IMR-90 (cell line): ENCODE data around the gene FYB2. TPM values are rescaled to one million over a fixed set of nuclear protein-coding genes. Genes with fewer than 3 reads are reported as not detected.

Experiments
- ATAC-seq: fragments of 200-7000 bp; cut with Tn5 transposase; 2 replicates; pipeline ENCODE4 v1.9.1; 2020; ENCODE audit warnings: low read depth, mild to moderate bottlenecking, moderate library complexity
- BruUV-seq: library from RNA; stranded (reverse); fragments of 400-500 nt; replicated peaks from 2 replicates; lab custom pipeline; 2021; lab: Mats Ljungman, UMichigan
- CTCF ChIA-PET: fragments of 300-600 bp; formaldehyde crosslinking; extraction: SDS; loops from one replicate; lab custom pipeline; 2021; ENCODE audit warnings: antibody characterized with exemption; lab: Yijun Ruan, JAX
- POLR2A ChIA-PET: fragments of 300-600 bp; sonication (Branson Sonifier 250); formaldehyde crosslinking; loops from one replicate; lab custom pipeline; 2022; ENCODE audit warnings: antibody characterized with exemption; ENCODE audit not compliant: unreplicated experiment; lab: Charles Lee
- DNase-seq: peaks from one replicate; pipeline ENCODE4 v3.0.0; 2013
- H2AFZ ChIP-seq: replicated peaks from 2 replicates; pipeline ENCODE3; 2013; ENCODE audit warnings: low read length, mild to moderate bottlenecking; ENCODE audit not compliant: poor library complexity
- H2AK5ac ChIP-seq: 2 replicates; pipeline ENCODE4 v1.6.1; 2013; ENCODE audit warnings: low read depth, low read length, inconsistent platforms
- H2AK9ac ChIP-seq: replicated peaks from 2 replicates; pipeline ENCODE3; 2013; ENCODE audit warnings: mild to moderate bottlenecking, low read depth, low read length, moderate library complexity; ENCODE audit not compliant: poor library complexity
- H2BK120ac ChIP-seq: 2 replicates; pipeline ENCODE4 v1.6.1; 2013; ENCODE audit warnings: low read depth, low read length, inconsistent platforms
- H2BK15ac ChIP-seq: 3 replicates; pipeline ENCODE4 v1.6.1; 2013; ENCODE audit warnings: low read depth, low read length, inconsistent platforms
- H2BK20ac ChIP-seq: 2 replicates; pipeline ENCODE4 v1.6.1; 2013; ENCODE audit warnings: low read depth, mild to moderate bottlenecking, inconsistent platforms, low read length, moderate library complexity
- H2BK5ac ChIP-seq: 2 replicates; pipeline ENCODE4 v1.6.1; 2013; ENCODE audit warnings: mild to moderate bottlenecking, low read depth, low read length, inconsistent platforms; ENCODE audit not compliant: poor library complexity, severe bottlenecking
- H3K14ac ChIP-seq: replicated peaks from 2 replicates; pipeline ENCODE4 v1.6.1; 2013; ENCODE audit warnings: low read depth, low read length, inconsistent platforms
- H3K18ac ChIP-seq: 2 replicates; pipeline ENCODE4 v1.6.1; 2013; ENCODE audit warnings: low read depth, low read length, control low read depth
- H3K23ac ChIP-seq: 2 replicates; pipeline ENCODE4 v1.6.1; 2013; ENCODE audit warnings: low read depth, low read length, inconsistent platforms
- H3K27ac ChIP-seq: 2 replicates; pipeline ENCODE4 v1.5.1; 2013; ENCODE audit warnings: mild to moderate bottlenecking, control low read depth, low read length; ENCODE audit not compliant: insufficient read depth
- H3K27me3 ChIP-seq: 2 replicates; pipeline ENCODE4 v1.6.1; 2013; ENCODE audit warnings: low read length; ENCODE audit not compliant: control insufficient read depth, insufficient read depth
- H3K36me3 ChIP-seq: 2 replicates; pipeline ENCODE4 v1.6.1; 2013; ENCODE audit warnings: low read length, mixed read lengths; ENCODE audit not compliant: control insufficient read depth, insufficient read depth
- H3K4ac ChIP-seq: 2 replicates; pipeline ENCODE4 v1.6.1; 2013; ENCODE audit warnings: low read depth, low read length, inconsistent platforms
- H3K4me1 ChIP-seq: 2 replicates; pipeline ENCODE4 v1.6.1; 2013; ENCODE audit warnings: low read length, mixed read lengths; ENCODE audit not compliant: control insufficient read depth, insufficient read depth
- H3K4me2 ChIP-seq: 2 replicates; pipeline ENCODE4 v1.6.1; 2013; ENCODE audit warnings: low read depth, mild to moderate bottlenecking, control low read depth, low read length, moderate library complexity
- H3K4me3 ChIP-seq: 2 replicates; pipeline ENCODE4 v1.5.1; 2013; ENCODE audit warnings: low read depth, mild to moderate bottlenecking, control low read depth, low read length, moderate library complexity; ENCODE audit not compliant: insufficient read depth
- H3K56ac ChIP-seq: 2 replicates; pipeline ENCODE4 v1.6.1; 2013; ENCODE audit warnings: low read length, inconsistent platforms; ENCODE audit not compliant: insufficient read depth; ENCODE audit errors: extremely low read depth
- H3K79me1 ChIP-seq, 2 experiments: 2 replicates each; pipeline ENCODE4 v1.6.1; 2013; ENCODE audit warnings: low read length in 2 of 2, inconsistent platforms in 1 of 2, low read depth in 1 of 2
- H3K9ac ChIP-seq: 2 replicates; pipeline ENCODE4 v1.6.1; 2013; ENCODE audit warnings: low read depth, low read length, control low read depth
- H3K9me1 ChIP-seq: 2 replicates; pipeline ENCODE4 v1.6.1; 2013; ENCODE audit warnings: low read length, inconsistent platforms; ENCODE audit not compliant: insufficient read depth
- H3K9me3 ChIP-seq: 2 replicates; pipeline ENCODE4 v1.6.1; 2013; ENCODE audit warnings: low read length; ENCODE audit not compliant: control insufficient read depth, insufficient read depth
- H4K20me1 ChIP-seq: 2 replicates; pipeline ENCODE4 v1.6.1; 2013; ENCODE audit warnings: low read length, inconsistent platforms; ENCODE audit not compliant: insufficient read depth
- H4K5ac ChIP-seq: 2 replicates; pipeline ENCODE4 v1.6.1; 2013; ENCODE audit warnings: mild to moderate bottlenecking, low read depth, low read length, control low read depth
- H4K8ac ChIP-seq, 2 experiments: 2 replicates each; pipeline ENCODE4 v1.6.1; 2013; ENCODE audit warnings: low read depth in 2 of 2, low read length in 2 of 2, control low read depth in 1 of 2, inconsistent platforms in 1 of 2
- H4K91ac ChIP-seq: 2 replicates; pipeline ENCODE4 v1.6.1; 2013; ENCODE audit warnings: low read depth, low read length, inconsistent platforms; ENCODE audit not compliant: insufficient read depth
- BHLHE40 ChIP-seq: fragments of 150-350 bp; IDR thresholded peaks from 2 replicates; pipeline ENCODE4 v1.6.1; 2016; ENCODE audit warnings: mild to moderate bottlenecking, low read depth, low read length
- CEBPB ChIP-seq: IDR thresholded peaks from 2 replicates; pipeline ENCODE4 v1.6.1; 2012; ENCODE audit warnings: low read depth, low read length, improper control_type of control experiment
- FOS ChIP-seq: fragments of 150-350 bp; IDR thresholded peaks from 2 replicates; pipeline ENCODE4 v1.6.1; 2016; ENCODE audit warnings: low read depth, low read length
- MAFK ChIP-seq: IDR thresholded peaks from 2 replicates; pipeline ENCODE4 v1.6.1; 2012; ENCODE audit warnings: low read depth, low read length, improper control_type of control experiment
- MAZ ChIP-seq: IDR thresholded peaks from 2 replicates; pipeline ENCODE4 v1.6.1; 2012; ENCODE audit warnings: low read depth, mild to moderate bottlenecking, low read length, improper control_type of control experiment, moderate library complexity, borderline replicate concordance
- POLR2A ChIP-seq: IDR thresholded peaks from 2 replicates; pipeline ENCODE4 v1.6.1; 2012; ENCODE audit warnings: mild to moderate bottlenecking, low read depth, low read length
- RAD21 ChIP-seq: IDR thresholded peaks from 2 replicates; pipeline ENCODE4 v1.6.1; 2012; ENCODE audit warnings: low read length, improper control_type of control experiment
- RCOR1 ChIP-seq: IDR thresholded peaks from 2 replicates; pipeline ENCODE4 v1.6.1; 2012; ENCODE audit warnings: mild to moderate bottlenecking, low read length, improper control_type of control experiment; ENCODE audit not compliant: insufficient replicate concordance
- SMC3 ChIP-seq: fragments of 150-350 bp; IDR thresholded peaks from 2 replicates; pipeline ENCODE4 v1.6.1; 2016; ENCODE audit warnings: low read depth, mild to moderate bottlenecking, antibody characterized with exemption, low read length, moderate library complexity
- WGBS, 2 experiments: methylation state at CpG; one replicate each; pipeline versions ENCODE4 v1.1.5 to v1.1.7; 2013; ENCODE audit warnings: missing lambda C conversion rate in 2 of 2; ENCODE audit not compliant: insufficient read length in 1 of 2; ENCODE audit errors: extremely low coverage in 2 of 2; 5-methylcytosine and 5-hydroxymethylcytosine counted together
- dilution Hi-C: fragments of 300-500 bp; cut with HindIII; formaldehyde crosslinking; loops from one replicate; pipeline ENCODE4 v1.14.3; 2018; ENCODE audit warnings: low sequenced_read_pairs; ENCODE audit not compliant: unreplicated experiment
- in situ Hi-C: fragments of 300-500 bp; cut with MboI; formaldehyde crosslinking; loops from 3 replicates; pipeline ENCODE4 v1.14.3; 2019; ENCODE audit warnings: low sequenced_read_pairs, inconsistent platforms, mixed read lengths
- intact Hi-C: fragments of 100-400 bp; cut with micrococcal nuclease; formaldehyde crosslinking; loops from 2 replicates; pipeline ENCODE4 v1.10.0; 2022
- polyA plus RNA-seq, 3 experiments: library from polyadenylated mRNA; depleted of rRNA; stranded (reverse); fragments of >200 nt; gene quantifications; 2 replicates each; pipeline ENCODE4 v1.2.3, GENCODE V29; 2012; ENCODE audit warnings: low replicate concordance in 1 of 3
- total RNA-seq: library from RNA; depleted of rRNA; stranded (reverse); fragments of >200 nt; gene quantifications from 2 replicates; pipeline ENCODE4 v1.2.3, GENCODE V29; 2012
- TF ChIP-seq, protein P1 (sequence below): fragments of 150-350 bp; IDR thresholded peaks from 2 replicates; pipeline ENCODE4 v1.6.1; 2016; ENCODE audit warnings: low read depth, mild to moderate bottlenecking, low read length, moderate library complexity, borderline replicate concordance
- TF ChIP-seq, protein P2 (sequence below): conservative IDR thresholded peaks from 2 replicates; pipeline ENCODE4 v1.5.1; 2012; ENCODE audit warnings: mild to moderate bottlenecking, low read depth, low read length, improper control_type of control experiment

The FYB2 gene
- total and polyA plus RNA-seq, 2 of the 4 experiments (the other 2 are of a cell fraction): under 0.01 TPM; not detected in 1

DNA sequence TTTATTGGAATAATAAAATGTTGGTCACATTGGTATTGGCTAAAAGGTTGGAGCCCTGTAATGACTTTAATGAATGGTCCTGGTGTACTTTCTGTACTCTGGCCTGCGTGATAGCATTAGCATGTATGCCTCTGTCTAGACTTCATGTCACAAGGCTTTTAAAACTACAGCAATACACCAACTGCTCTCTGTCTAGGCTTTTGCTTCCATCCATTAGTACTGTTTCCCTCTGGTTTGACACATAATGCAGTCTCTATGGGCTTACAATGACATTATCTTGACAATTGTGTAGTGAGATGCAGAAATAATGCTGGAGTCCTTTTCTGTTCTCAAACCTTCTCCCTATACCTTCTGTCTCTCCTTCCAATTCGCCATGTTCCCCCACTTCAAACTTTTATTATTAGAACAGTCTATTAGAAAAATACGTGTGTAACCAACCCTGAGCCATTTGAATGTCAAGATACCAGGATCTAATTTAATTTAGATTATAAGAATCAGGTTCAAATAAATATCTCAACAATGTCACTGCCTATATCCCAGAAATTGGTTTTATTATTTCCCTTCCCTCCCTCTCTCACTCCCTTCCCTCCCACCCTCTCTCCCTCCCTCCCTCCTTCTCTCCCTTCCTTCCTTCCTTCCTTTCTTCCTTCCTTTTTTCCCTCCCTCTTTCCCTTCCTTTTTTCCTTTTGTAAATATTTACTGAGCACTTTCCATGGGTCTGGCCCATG is 44.2 kb upstream of the FYB2 start:
- Histone ChIP-seq H3K18ac (no peak overlapping the region), H3K9me1 (no peaks in the 10 kb centered on the region), H3K56ac (no peak overlapping the region), H3K27me3 (no peaks in the 10 kb centered on the region), H3K79me1 (no peaks in the 10 kb centered on the region), H3K9me3 (peaks cover 2% of the 10 kb centered on the region; the same call in 1 of the 2 replicates), H4K8ac (no peak overlapping the region), H4K91ac (no peak overlapping the region), H3K4ac (no peak overlapping the region), H3K9ac (no peak overlapping the region), H3K14ac (no peak overlapping the region), H2AK5ac (no peak overlapping the region), H3K4me1 (peaks cover 3% of the 10 kb centered on the region; the same call in 1 of the 2 replicates), H2BK120ac (no peak overlapping the region), H3K27ac (no peak overlapping the region), H2BK5ac (no peak overlapping the region), H2BK15ac (no peak overlapping the region), H2BK20ac (no peak overlapping the region), H2AK9ac (no peak overlapping the region), H3K4me3 (no peak overlapping the region), H4K20me1 (no peaks in the 10 kb centered on the region), H3K23ac (no peak overlapping the region), H3K4me2 (no peak overlapping the region), H4K5ac (no peak overlapping the region), H3K36me3 (no peaks in the 10 kb centered on the region), H2AFZ (no peak overlapping the region)
- in situ Hi-C loops: no loop called here
- ChIA-PET POLR2A (no interaction called here), CTCF (no interaction called here)
- WGBS, 2 experiments: 100% methylated on average over 1 of the region's 3 CpGs; no CpG with 5 or more reads in 1 of the 2 experiments
- TF ChIP-seq SMC3 (no peak), MAZ (no peak), MAFK (no peak), POLR2A (no peak), RCOR1 (no peak), CEBPB (no peak), BHLHE40 (no peak), FOS (no peak), RAD21 (no peak)
- TF ChIP-seq, protein P1, sequence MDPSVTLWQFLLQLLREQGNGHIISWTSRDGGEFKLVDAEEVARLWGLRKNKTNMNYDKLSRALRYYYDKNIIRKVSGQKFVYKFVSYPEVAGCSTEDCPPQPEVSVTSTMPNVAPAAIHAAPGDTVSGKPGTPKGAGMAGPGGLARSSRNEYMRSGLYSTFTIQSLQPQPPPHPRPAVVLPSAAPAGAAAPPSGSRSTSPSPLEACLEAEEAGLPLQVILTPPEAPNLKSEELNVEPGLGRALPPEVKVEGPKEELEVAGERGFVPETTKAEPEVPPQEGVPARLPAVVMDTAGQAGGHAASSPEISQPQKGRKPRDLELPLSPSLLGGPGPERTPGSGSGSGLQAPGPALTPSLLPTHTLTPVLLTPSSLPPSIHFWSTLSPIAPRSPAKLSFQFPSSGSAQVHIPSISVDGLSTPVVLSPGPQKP: no peak
- TF ChIP-seq, protein P2, sequence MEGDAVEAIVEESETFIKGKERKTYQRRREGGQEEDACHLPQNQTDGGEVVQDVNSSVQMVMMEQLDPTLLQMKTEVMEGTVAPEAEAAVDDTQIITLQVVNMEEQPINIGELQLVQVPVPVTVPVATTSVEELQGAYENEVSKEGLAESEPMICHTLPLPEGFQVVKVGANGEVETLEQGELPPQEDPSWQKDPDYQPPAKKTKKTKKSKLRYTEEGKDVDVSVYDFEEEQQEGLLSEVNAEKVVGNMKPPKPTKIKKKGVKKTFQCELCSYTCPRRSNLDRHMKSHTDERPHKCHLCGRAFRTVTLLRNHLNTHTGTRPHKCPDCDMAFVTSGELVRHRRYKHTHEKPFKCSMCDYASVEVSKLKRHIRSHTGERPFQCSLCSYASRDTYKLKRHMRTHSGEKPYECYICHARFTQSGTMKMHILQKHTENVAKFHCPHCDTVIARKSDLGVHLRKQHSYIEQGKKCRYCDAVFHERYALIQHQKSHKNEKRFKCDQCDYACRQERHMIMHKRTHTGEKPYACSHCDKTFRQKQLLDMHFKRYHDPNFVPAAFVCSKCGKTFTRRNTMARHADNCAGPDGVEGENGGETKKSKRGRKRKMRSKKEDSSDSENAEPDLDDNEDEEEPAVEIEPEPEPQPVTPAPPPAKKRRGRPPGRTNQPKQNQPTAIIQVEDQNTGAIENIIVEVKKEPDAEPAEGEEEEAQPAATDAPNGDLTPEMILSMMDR: no peak
- ATAC-seq (no peak), DNase-seq (no peak)
- dilution Hi-C loops: no loop called here
- intact Hi-C loops: no loop called here
- BruUV-seq: no TSS peak
